HCT116 (cell line): ENCODE measurements around the gene IGFLR1. TPM values are rescaled to one million over a fixed set of nuclear protein-coding genes. Genes with fewer than 3 reads are reported as not detected.

ENCODE experiments used
- ATAC-seq: fragments of 200-7000 bp; cut with Tn5 transposase; 2 replicates; pipeline ENCODE4 v1.9.1; 2020; ENCODE audit warnings: mild to moderate bottlenecking, moderate library complexity
- BruUV-seq: library from RNA; stranded (reverse); fragments of 400-500 nt; replicated peaks from 2 replicates; lab custom pipeline; 2021; lab: Mats Ljungman, UMichigan
- CTCF ChIA-PET: fragments of 300-600 bp; sonication (Branson Sonifier 250); formaldehyde crosslinking; loops from one replicate; lab custom pipeline; 2021; ENCODE audit warnings: antibody characterized with exemption; lab: Charles Lee
- POLR2A ChIA-PET: fragments of 300-600, 350-600 bp; sonication (Branson Sonifier 250); formaldehyde crosslinking; loops from one replicate; lab custom pipeline; 2021; ENCODE audit warnings: antibody characterized with exemption; lab: Charles Lee
- RAD21 ChIA-PET, 2 experiments: fragments of 300-600 bp; sonication (Branson Sonifier 250); formaldehyde crosslinking; loops; one replicate each; lab custom pipeline; 2023; ENCODE audit warnings: low total read pairs in 2 of 2; ENCODE audit not compliant: uncharacterized antibody in 2 of 2, unreplicated experiment in 2 of 2, low non-redundant PET in 1 of 2; lab: Charles Lee
- DNase-seq: peaks from one replicate; pipeline ENCODE4 v3.0.0-alpha.2; 2010; ENCODE audit warnings: low read depth, low spot score
- H2AFZ ChIP-seq: fragments of 200-600 bp; shearing (Covaris generic), sonication (generic); 2 replicates; pipeline ENCODE4 v1.6.1; 2017; ENCODE audit warnings: low read depth, mixed run types, mixed read lengths, antibody characterized with exemption, low read length; ENCODE audit not compliant: poor library complexity, severe bottlenecking
- H3K27ac ChIP-seq: 2 replicates; pipeline ENCODE4 v1.5.1; 2012; ENCODE audit warnings: low read depth, low read length
- H3K27me3 ChIP-seq: fragments of 200-600 bp; sonication (generic); 2 replicates; pipeline ENCODE4 v1.6.1; 2016; ENCODE audit warnings: mixed run types, low read length, mixed read lengths; ENCODE audit not compliant: insufficient read depth
- H3K36me3 ChIP-seq, 2 experiments: fragments of 200-500 bp in 1 of 2; fragments of 200-600 bp in 1 of 2; sonication (Bioruptor generic) in 1 of 2; sonication (generic) in 1 of 2; 2 replicates each; pipeline versions ENCODE4 v1.5.1 to v1.6.1; 2014 to 2016; ENCODE audit warnings: low read length in 2 of 2, inconsistent platforms in 1 of 2, mixed read lengths in 1 of 2, mixed run types in 1 of 2; ENCODE audit not compliant: insufficient read depth in 2 of 2, control insufficient read depth in 1 of 2
- H3K4me1 ChIP-seq, 2 experiments: fragments of 200-600 bp in 1 of 2; sonication (generic) in 1 of 2; 2 replicates each; pipeline versions ENCODE4 v1.5.1 to v1.6.1; 2012 to 2017; ENCODE audit warnings: low read length in 2 of 2, inconsistent platforms in 1 of 2, mild to moderate bottlenecking in 1 of 2, mixed read lengths in 1 of 2, mixed run types in 1 of 2, moderate library complexity in 1 of 2; ENCODE audit not compliant: insufficient read depth in 2 of 2, control insufficient read depth in 1 of 2
- H3K4me2 ChIP-seq: fragments of 200-600 bp; sonication (generic); 2 replicates; pipeline ENCODE4 v1.6.1; 2017; ENCODE audit warnings: mixed run types, low read length, mixed read lengths
- H3K4me3 ChIP-seq, 2 experiments: fragments of 200-600 bp in 1 of 2; sonication (generic) in 1 of 2; replicated peaks in 1 of 2; 2 replicates each; pipeline ENCODE4 v1.5.1; 2011 to 2016; ENCODE audit warnings: low read length in 2 of 2, control low read depth in 1 of 2, low read depth in 1 of 2, mild to moderate bottlenecking in 1 of 2, mixed read lengths in 1 of 2, mixed run types in 1 of 2
- H3K79me2 ChIP-seq: fragments of 200-600 bp; sonication (generic); 2 replicates; pipeline ENCODE4 v1.6.1; 2017; ENCODE audit warnings: mild to moderate bottlenecking, mixed run types, low read length, moderate library complexity, mixed read lengths; ENCODE audit not compliant: insufficient read depth
- H3K9ac ChIP-seq: fragments of 200-600 bp; sonication (generic); 2 replicates; pipeline ENCODE4 v1.6.1; 2016; ENCODE audit warnings: low read length, mixed read lengths
- H3K9me2 ChIP-seq: fragments of 200-600 bp; sonication (generic), shearing (Covaris generic); 2 replicates; pipeline ENCODE4 v1.6.1; 2017; ENCODE audit warnings: mixed run types, mild to moderate bottlenecking, moderate library complexity; ENCODE audit not compliant: insufficient read depth
- H3K9me3 ChIP-seq, 2 experiments: fragments of 200-500 bp in 1 of 2; fragments of 200-600 bp in 1 of 2; sonication (Bioruptor generic) in 1 of 2; sonication (generic) in 1 of 2; 2 replicates each; pipeline ENCODE4 v1.6.1; 2014 to 2017; ENCODE audit warnings: low read length in 2 of 2, mixed read lengths in 2 of 2, inconsistent platforms in 1 of 2, low read depth in 1 of 2, mild to moderate bottlenecking in 1 of 2, mixed run types in 1 of 2, moderate library complexity in 1 of 2; ENCODE audit not compliant: control insufficient read depth in 1 of 2, insufficient read depth in 1 of 2
- H4K20me1 ChIP-seq: fragments of 200-600 bp; sonication (generic), shearing (Covaris generic); 2 replicates; pipeline ENCODE4 v1.6.1; 2017; ENCODE audit warnings: mixed run types, mild to moderate bottlenecking, moderate library complexity; ENCODE audit not compliant: insufficient read depth
- CBX3 ChIP-seq: IDR thresholded peaks from 2 replicates; pipeline ENCODE4 v1.6.1; 2012; ENCODE audit warnings: low read depth
- CEBPB ChIP-seq: IDR thresholded peaks from 2 replicates; pipeline ENCODE4 v1.6.1; 2012; ENCODE audit warnings: low read depth
- EGR1 ChIP-seq: IDR thresholded peaks from 2 replicates; pipeline ENCODE4 v1.6.1; 2012; ENCODE audit warnings: low read depth
- ELF1 ChIP-seq: IDR thresholded peaks from 2 replicates; pipeline ENCODE4 v1.6.1; 2012; ENCODE audit warnings: low read depth, borderline replicate concordance
- EZH2 ChIP-seq: fragments of 200-600 bp; sonication (generic); IDR thresholded peaks from 2 replicates; pipeline ENCODE4 v1.6.1; 2017; ENCODE audit warnings: antibody characterized with exemption, mixed run types
- EZH2phosphoT487 ChIP-seq: fragments of 200-600 bp; IDR thresholded peaks from 2 replicates; pipeline ENCODE4 v1.6.1; 2018; ENCODE audit warnings: antibody characterized with exemption, borderline replicate concordance
- FOSL1 ChIP-seq: IDR thresholded peaks from 2 replicates; pipeline ENCODE4 v1.6.1; 2012; ENCODE audit warnings: low read depth
- JUND ChIP-seq: IDR thresholded peaks from 2 replicates; pipeline ENCODE4 v1.6.1; 2012
- MAX ChIP-seq: IDR thresholded peaks from 2 replicates; pipeline ENCODE4 v1.6.1; 2012
- POLR2A ChIP-seq: IDR thresholded peaks from 2 replicates; pipeline ENCODE4 v1.7.0; 2011; ENCODE audit warnings: borderline replicate concordance; ENCODE audit not compliant: insufficient read depth, insufficient read length; ENCODE audit errors: extremely low read depth
- RAD21 ChIP-seq: IDR thresholded peaks from 2 replicates; pipeline ENCODE4 v1.6.1; 2012; ENCODE audit warnings: low read depth, mild to moderate bottlenecking
- REST ChIP-seq: IDR thresholded peaks from 2 replicates; pipeline ENCODE4 v1.6.1; 2012; ENCODE audit warnings: low read depth
- SP1 ChIP-seq: IDR thresholded peaks from 2 replicates; pipeline ENCODE4 v1.6.1; 2012; ENCODE audit warnings: low read depth
- SRF ChIP-seq: IDR thresholded peaks from 2 replicates; pipeline ENCODE4 v1.6.1; 2012; ENCODE audit warnings: low read depth
- TCF7L2 ChIP-seq: IDR thresholded peaks from 2 replicates; pipeline ENCODE4 v1.7.0; 2011; ENCODE audit warnings: borderline replicate concordance, inconsistent platforms; ENCODE audit not compliant: insufficient read depth, insufficient read length; ENCODE audit errors: extremely low read depth
- YY1 ChIP-seq: IDR thresholded peaks from 2 replicates; pipeline ENCODE4 v1.6.1; 2011; ENCODE audit warnings: low read length, low read depth, moderate library complexity, mild to moderate bottlenecking; ENCODE audit not compliant: insufficient replicate concordance; ENCODE audit errors: extremely low read depth
- ZBTB33 ChIP-seq: IDR thresholded peaks from 2 replicates; pipeline ENCODE4 v1.6.1; 2011; ENCODE audit warnings: mild to moderate bottlenecking, low read length, moderate library complexity; ENCODE audit not compliant: insufficient replicate concordance; ENCODE audit errors: extremely low read depth
- ZFX ChIP-seq: fragments of 450-650 bp; IDR thresholded peaks from 2 replicates; pipeline ENCODE4 v1.6.1; 2017
- ZNF274 ChIP-seq: fragments of 200-500 bp; sonication (Bioruptor generic); IDR thresholded peaks from 2 replicates; pipeline ENCODE4 v1.6.1; 2014; ENCODE audit warnings: mild to moderate bottlenecking, low read depth, low read length, inconsistent platforms
- intact Hi-C: fragments of 100-400 bp; cut with micrococcal nuclease; formaldehyde crosslinking; loops from 2 replicates; pipeline ENCODE4 v1.10.0; 2022
- total RNA-seq: library from RNA; stranded (reverse); gene quantifications from one replicate; pipeline ENCODE4 v1.2.1, GENCODE V29; 2021; ENCODE audit not compliant: unreplicated experiment

The IGFLR1 gene
- total RNA-seq, 1 experiment from 2014 or later: 8.3 TPM

GRCh38 chr19:35780058-35780457 lies 37.8 kb upstream of the IGFLR1 start:
- Histone ChIP-seq H3K9me2 (no peaks in the 10 kb centered on the region), H3K36me3 (peaks cover 0 to 4% of the 10 kb centered on the region in 2 experiments; a peak in 2 of 4 replicates), H3K4me2 (no peak overlapping the region), H3K79me2 (0 out of 2 replicates have a peak, but pooled peaks cover 3% of the 10 kb centered on the region), H3K9me3 (no peaks in the 10 kb centered on the region), H3K9ac (no peak overlapping the region), H3K4me1 (peaks cover 3 to 9% of the 10 kb centered on the region in 2 experiments; a peak in 3 of 4 replicates), H2AFZ (no peak overlapping the region), H4K20me1 (no peaks in the 10 kb centered on the region), H3K27me3 (no peaks in the 10 kb centered on the region), H3K27ac (no peak overlapping the region), H3K4me3 (no peak overlapping the region)
- ATAC-seq: no peak
- BruUV-seq: no TSS peak
- CTCF ChIA-PET: no interaction called here
- POLR2A ChIA-PET: no interaction called here
- RAD21 ChIA-PET: no interaction called here
- DNase-seq: no peak
- intact Hi-C loops: no loop called here
- no peak for TF ChIP-seq CBX3
- TF ChIP-seq ZNF274: no peak
- TF ChIP-seq RAD21: no peak
- TF ChIP-seq EGR1: no peak
- no peak for TF ChIP-seq EZH2phosphoT487
- TF ChIP-seq ZBTB33: no peak
- TF ChIP-seq SP1: no peak
- TF ChIP-seq TCF7L2: no peak
- no peak for TF ChIP-seq REST
- TF ChIP-seq POLR2A: no peak
- no peak for TF ChIP-seq CEBPB
- no peak for TF ChIP-seq SRF
- no peak for TF ChIP-seq JUND
- no peak for TF ChIP-seq FOSL1
- TF ChIP-seq ELF1: no peak
- no peak for TF ChIP-seq ZFX
- no peak for TF ChIP-seq MAX
- TF ChIP-seq EZH2: no peak
- no peak for TF ChIP-seq YY1
